Stimulated activated CD4-positive, alpha-beta T cell treated with anti-CD3 and anti-CD28 coated beads, Interleukin-12 subunit alpha, Interleukin-12 subunit beta, amount 100 ng/mL, for 24 hours (primary cell): ENCODE data around the gene MBD3L2.
"Not testable (repeated sequence)": the region's sequence is repeated elsewhere in the genome, so short reads cannot be mapped to it uniquely, and the experiment has no call there.

ENCODE experiments used
- DNase-seq, 2 experiments: peaks; one replicate each; pipeline ENCODE4 v3.0.0-alpha.2; 2020; ENCODE audit warnings: low read depth in 2 of 2

Gene MBD3L2

GRCh38 chr19:7049021-7049420 is at the start of gene MBD3L2:
Gene MBD3L2 (plus strand): TSS chr19:7049321. CDS start chr19:7049374, 53 bp downstream.
- DNase-seq, result not testable (repeated sequence)

- no peak for DNase-seq
These were observed 49.2 kb upstream of the MBD3L2 start for GRCh38 chr19:6999933-7000332.

DNA sequence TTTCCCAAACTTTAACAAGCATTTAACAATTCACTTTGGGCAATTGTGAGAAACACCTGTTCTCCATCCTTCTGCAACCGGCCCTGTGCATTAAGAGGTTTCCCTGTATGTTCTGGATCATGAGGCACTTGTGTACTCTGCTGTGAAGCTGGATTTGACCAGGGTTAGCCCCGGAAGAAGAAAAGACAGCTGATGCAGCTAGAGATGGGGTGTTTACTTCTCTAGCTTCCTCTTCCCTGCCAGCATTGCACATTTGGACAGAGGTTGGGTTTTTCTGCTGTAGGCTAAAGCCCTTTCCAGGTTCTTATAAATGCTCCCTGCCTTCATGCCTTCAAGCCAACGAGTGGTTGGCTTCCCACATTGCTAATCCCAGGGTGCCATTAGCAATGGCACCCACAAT is 48.8 kb upstream of the MBD3L2 start:
- DNase-seq, result no peak

DNA sequence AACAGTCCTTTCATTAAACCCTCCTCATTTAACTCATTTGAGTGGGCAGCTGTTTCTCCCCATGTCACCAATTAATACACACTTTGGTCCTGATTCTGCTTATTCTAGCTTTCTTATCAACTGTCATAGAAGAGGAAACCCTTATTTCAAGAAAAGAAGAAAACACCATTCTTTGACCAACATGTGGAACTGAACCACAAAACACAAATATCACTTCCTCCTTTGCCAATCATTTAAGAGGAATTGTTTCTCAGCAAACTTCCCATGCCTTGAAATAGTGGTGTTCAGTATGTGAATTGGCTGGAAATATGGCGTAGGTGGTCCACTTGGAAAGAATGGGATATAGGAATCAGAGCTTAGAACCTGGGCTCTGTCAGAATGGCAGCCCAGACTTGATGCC is 48.3 kb upstream of the MBD3L2 start:
- DNase-seq, result no peak

DNA sequence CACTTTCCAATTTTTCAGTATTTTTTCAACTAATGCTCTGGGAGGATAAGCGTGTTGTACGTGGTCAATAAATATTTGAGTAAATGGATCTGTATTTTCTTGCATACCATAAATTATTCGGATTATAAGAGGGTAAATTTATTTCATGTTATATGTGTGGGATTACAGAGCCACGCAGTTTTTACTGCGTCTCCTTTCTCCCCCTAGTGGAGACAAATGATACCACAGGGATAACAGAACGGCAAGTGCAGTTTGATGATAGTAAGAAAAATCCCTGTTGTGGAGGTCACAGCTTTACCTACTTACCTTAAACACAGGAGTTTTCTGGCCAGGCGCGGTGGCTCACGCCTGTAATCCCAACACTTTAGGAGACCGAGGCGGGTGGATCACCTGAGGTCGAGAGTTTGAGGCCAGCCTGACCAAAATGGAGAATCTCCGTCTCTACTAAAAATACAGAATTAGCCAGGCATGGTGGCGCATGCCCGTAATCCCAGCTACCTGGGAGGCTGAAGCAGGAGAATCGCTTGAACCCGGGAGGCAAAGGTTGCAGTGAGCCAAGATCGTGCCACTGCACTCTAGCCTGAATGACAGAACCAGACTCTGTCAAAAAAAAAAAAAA is 44.7 kb upstream of the MBD3L2 start:
- DNase-seq, result no peak

DNA sequence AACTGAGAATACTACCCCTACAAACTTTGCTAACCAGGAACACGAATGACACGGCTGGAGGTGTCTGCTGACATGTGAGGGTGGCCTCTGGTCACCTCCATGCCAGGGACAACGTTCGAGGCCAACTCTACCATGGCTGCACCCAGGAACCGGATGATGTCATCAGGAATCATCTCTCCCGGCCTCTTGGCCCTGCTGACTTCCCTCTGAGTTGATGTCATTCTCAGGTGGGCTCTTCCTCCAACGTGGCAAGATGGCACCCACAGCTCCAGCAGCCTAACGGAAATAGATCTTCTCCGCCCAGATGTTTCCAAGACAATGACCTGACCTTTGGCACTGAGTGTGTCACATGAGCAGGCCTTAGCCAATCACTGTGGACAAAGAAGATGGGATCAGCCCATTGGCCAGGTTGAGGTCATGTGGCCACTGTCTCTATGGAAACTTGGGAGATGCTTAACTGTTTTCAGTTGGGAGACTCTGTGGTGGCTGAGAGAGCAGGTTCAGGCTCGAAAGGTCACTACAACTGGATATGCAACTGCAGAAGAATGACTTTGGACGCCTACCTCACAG is 42.9 kb upstream of the MBD3L2 start:
- no peak for DNase-seq

DNA sequence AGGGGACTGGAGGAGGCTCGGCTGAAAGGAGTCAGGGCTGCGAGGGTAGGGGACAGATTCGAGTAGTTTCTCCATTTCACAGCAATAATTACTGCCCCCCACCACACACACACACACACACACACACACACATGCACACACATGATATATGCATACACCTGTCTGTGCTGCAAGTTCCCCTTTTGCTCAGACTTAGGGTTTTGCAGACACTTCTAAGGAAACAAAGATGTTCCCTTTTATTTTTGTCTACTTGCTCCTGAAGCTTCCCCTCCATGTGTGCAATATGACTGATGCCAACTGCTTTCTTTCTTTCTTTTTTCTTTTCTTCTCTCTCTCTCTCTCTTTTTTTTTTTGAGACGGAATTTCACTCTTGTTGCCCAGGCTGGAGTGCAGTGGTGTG is 41.3 kb upstream of the MBD3L2 start:
- no peak for DNase-seq

DNA sequence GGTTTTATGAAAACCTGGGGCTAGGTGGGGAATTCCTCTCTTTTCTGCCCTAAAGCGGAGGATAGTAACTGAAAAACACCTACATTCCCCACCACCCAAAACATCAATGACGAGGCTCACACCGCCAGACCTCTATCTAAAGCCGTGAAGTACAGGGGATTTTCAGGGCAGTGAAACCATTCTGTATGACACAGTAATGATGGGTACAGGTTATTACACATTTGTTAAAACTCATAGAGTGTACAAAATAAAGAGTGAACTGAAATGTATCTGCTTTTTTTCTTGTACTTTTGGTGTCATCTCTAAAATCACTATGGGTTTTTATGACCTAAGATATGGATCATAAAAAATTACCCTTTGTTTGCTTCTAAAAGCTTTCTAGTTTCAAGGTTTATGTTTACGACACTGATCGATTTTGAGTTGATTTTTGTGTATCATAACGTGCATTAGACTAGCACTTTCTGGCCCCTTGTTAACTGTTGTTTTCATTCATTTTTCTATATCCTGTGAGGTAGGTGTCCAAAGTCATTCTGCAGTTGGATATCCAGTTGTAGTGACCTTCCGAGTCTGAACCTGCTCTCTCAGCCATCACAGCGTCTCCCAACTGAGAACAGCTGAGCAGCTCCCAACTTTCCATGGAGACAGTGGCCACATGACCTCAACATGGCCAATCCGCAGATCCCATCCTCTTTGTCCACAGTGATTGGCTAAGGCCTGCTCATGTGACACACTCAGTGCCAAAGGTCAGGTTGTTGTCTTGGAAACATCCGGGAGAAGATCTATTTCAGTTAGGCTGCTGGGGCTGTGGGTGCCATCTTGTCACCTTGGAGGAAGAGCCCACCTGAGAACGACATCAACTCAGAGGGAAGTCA is 38.2 kb upstream of the MBD3L2 start:
- no peak for DNase-seq

- DNase-seq, result no peak
These were observed 35.4 kb upstream of the MBD3L2 start for GRCh38 chr19:7013678-7014077.

- no peak for DNase-seq
These were observed 30.3 kb upstream of the MBD3L2 start for GRCh38 chr19:7018828-7019227.

GRCh38 chr19:7021331-7021730 is 27.8 kb upstream of the MBD3L2 start, which contains the start of gene MBD3L2B:
Gene MBD3L2B (minus strand): TSS chr19:7021431. CDS start chr19:7021397, 34 bp downstream.
- not testable (repeated sequence) for DNase-seq

DNA sequence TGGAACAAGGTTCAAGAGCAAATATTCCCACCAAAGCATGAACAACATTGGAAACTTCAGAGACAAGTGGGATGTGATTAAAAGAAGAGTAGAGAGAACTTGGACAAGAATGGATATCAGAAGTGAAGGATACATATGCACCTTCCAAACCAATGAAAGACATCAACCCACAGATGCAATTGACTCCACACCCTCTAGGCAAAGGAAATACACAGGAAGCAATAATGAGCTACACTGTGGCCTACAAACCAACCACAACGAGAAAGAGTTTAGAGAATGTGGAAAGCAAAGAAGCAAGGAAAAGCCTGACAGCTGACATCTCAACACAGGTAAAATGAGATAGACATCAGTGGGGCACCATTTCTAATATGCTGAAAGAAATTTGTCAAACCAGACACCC is 20.3 kb upstream of the MBD3L2 start:
- DNase-seq, result not testable (repeated sequence)

GRCh38 chr19:7030278-7030677 is 18.8 kb upstream of the MBD3L2 start, which contains the start of gene MBD3L5:
Gene MBD3L5 (plus strand): TSS chr19:7030578. CDS start chr19:7030612, 34 bp downstream.
- DNase-seq, result not testable (repeated sequence)

GRCh38 chr19:7040079-7040478 is 9.0 kb upstream of the MBD3L2 start, which contains the start of gene MBD3L4:
Gene MBD3L4 (minus strand): TSS chr19:7040179. CDS start chr19:7040144, 35 bp downstream.
- DNase-seq, result not testable (repeated sequence)

DNA sequence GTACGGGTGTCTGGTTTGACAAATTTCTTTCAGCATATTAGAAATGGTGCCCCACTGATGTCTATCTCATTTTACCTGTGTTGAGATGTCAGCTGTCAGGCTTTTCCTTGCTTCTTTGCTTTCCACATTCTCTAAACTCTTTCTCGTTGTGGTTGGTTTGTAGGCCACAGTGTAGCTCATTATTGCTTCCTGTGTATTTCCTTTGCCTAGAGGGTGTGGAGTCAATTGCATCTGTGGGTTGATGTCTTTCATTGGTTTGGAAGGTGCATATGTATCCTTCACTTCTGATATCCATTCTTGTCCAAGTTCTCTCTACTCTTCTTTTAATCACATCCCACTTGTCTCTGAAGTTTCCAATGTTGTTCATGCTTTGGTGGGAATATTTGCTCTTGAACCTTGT is 7.6 kb upstream of the MBD3L2 start:
- not testable (repeated sequence) for DNase-seq

DNA sequence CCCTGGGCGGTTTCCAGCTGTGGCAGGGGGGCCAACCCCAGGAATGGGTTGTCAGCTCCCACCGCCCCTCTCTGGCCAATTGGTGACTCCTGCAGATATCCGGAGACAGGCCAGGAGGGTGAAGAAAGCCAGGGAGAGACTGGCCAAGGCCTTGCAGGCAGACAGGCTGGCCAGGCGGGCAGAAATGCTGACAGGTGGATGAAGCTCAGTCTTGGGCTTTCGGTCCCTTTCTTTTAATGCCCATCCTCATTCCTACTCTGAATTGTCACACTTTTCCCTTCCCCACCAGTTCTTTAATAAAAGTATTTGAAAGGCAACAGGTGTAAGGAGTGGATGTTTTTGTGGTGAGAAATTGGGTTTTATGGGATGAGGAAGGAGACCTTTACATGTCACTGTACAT is 2.3 kb downstream of the MBD3L2 start:
- not testable (repeated sequence) for DNase-seq

DNA sequence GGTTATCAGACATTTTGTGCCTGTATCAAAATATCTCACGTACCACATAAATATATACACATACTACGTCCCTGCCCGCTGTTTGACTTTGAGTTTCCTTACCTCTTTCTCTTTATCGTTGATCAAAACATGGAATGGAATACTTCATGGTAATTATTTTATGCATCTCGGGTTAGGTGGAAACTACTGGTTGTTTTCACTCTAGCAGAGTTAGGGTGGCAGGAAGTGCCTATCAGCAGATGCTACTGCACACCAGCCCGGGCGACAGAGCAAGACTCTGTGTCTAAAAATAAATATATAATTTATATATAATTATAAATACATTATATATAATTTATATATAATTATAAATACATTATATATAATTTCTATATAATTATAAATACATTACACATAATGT is 3.8 kb downstream of the MBD3L2 start:
- DNase-seq, result not testable (repeated sequence)

GRCh38 chr19:7054635-7055368 is 5.7 kb downstream of the MBD3L2 start:
- not testable (repeated sequence) for DNase-seq

GRCh38 chr19:7055679-7056078 is 6.6 kb downstream of the MBD3L2 start:
- DNase-seq, result not testable (repeated sequence)

DNA sequence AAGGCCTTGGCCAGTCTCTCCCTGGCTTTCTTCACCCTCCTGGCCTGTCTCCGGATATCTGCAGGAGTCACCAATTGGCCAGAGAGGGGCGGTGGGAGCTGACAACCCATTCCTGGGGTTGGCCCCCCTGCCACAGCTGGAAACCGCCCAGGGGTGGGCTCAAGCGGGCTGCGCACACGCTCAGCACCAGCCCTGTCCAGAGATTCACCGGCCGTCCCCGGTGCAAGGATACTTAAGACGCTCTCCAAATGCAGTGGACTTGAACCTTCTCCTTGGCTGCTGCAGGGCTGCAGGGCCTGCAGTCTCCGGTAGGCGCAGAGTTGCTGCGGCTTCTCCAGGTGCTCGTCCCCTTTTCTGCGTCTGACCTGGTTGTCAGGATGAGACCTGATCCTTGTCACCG is 7.2 kb downstream of the MBD3L2 start:
- not testable (repeated sequence) for DNase-seq

DNA sequence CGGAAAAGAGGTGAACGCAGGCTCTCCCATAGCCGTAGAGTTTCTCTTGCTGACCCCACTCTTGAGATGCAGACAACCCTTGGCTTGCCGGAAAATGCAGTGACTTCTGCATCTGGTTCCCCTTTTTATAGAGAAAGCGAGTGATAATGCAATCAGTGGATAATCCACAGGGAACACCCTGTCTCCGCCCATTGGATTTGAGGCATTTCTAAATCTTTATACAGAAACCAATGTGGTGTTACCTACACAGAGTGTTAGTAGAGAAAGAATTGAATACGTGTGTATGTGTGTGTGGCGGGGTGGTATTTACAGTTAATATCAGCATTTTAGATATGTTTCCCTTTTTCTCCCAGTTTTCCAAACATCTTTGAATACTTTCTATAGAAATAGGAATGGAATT is 9.5 kb downstream of the MBD3L2 start, which contains the start of gene MBD3L3:
MBD3L3 (minus strand) TSS at position 101 of the 400 bp plus-strand sequence; CDS start at position 30, 71 bp downstream.
- not testable (repeated sequence) for DNase-seq
